ENCODE results near the gene L1CAM.

Gene L1CAM

DNA sequence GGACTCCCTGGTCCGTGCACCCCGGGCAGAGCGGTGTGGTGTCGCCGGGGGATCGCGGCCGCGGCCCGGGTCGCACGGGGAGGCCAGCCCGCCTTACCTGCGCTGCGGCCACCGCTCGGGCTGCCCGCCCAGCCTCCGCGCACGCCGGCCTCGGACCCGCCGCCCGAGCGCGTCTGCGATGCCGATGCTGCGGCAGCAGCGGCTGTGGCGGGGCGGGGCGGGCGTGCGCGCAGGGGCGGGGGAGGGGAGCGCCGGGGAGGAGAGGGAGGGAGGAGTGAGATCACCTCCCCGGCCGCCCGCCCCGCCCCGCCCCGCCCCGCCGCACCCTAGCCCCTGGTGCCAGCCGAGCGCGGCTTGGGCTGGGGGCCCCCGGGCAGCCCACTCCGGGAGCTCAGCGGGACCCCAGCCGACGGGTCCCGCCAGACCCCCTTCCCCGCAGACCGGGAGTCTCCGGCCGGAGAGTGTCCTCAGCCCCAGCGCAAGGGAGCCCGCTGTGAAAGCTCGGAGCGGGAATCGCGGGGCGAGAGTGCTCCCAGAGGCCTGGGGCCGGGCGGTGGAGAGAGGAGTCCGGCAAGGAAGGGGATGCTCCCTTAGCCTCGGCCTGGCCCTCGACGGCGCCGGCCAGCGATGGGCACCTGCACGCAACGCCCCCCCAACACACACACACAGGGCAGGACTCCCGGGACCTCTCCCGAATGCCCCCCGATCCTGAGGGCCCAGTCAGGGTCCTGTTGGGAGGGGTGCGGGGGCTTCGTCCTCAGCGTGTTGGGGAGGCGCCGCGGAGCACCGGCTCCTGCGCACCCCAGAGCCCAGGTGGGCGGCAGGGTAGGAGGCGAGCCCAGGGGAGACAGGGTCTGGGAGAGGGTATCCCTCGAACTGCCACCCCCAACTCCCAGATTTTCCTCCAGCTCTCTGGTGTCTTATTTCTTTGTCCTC is at the start of gene L1CAM:
Gene L1CAM (minus strand): TSS at position 206 of the 936 bp plus-strand sequence. CDS start 10,337 bp downstream, outside the sequence.
- Mint-ChIP-seq H3K27me3 (ENCODE audit: low read depth) (peaks cover 35% of the 10 kb centered on the region), H3K27ac (no peak within 1 kb of the TSS), H3K9me3 (no peaks in the 10 kb centered on the region), H3K36me3 (ENCODE audit: low read depth) (no peaks in the 10 kb centered on the region), H3K4me1 (ENCODE audit: low read depth) (peaks cover 1% of the 10 kb centered on the region), H3K4me3 (peak within 1 kb of the TSS; percentile 61)
- DNase-seq (ENCODE audit: low spot score): no peak

DNA sequence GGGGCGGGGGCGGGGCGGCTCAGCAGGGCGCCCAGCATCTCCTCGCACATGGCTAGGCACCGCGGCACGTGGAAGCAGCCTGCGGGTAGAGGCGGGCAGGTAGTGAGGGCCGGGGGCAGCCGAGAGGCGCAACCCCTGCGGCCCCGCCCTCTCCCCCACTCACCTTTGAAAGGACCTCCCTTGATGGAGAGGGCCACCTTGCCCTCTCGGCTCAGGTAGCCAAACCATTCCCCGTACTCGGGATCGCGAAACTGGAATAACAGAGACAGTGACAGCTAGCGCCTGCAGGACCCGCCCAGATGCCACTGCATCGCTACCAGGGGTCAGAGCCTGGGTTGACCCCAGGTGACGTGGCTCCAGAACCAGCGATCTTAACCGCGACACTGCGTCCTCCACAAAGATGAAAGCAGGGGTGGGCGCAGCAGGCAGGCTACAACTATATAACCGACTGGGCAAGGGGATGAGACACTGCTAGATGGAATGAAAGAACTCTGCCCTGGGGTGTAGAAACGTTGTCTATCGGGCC is 49.4 kb upstream of the L1CAM start:
- peaks cover 13% of the 10 kb centered on the region for H3K36me3 Mint-ChIP-seq (ENCODE audit: low read depth)
- H3K4me1 Mint-ChIP-seq (ENCODE audit: low read depth): peaks cover 7% of the 10 kb centered on the region
- H3K9me3 Mint-ChIP-seq: no peaks in the 10 kb centered on the region
- no peak for DNase-seq (ENCODE audit: low spot score)
- H3K4me3 Mint-ChIP-seq: peak overlapping the region; percentile 75
- peak overlapping the region; percentile 65 for H3K27ac Mint-ChIP-seq
- no peaks in the 10 kb centered on the region for H3K27me3 Mint-ChIP-seq (ENCODE audit: low read depth)

GRCh38 chrX:153934762-153935325 is 48.9 kb upstream of the L1CAM start, which contains the start of gene NAA10:
Gene NAA10, minus strand, starts transcription at chrX:153935037. Its CDS starts 133 bp downstream, at chrX:153934904.
- peaks cover 7% of the 10 kb centered on the region for H3K4me1 Mint-ChIP-seq (ENCODE audit: low read depth)
- peak within 1 kb of the TSS; percentile 65 for H3K27ac Mint-ChIP-seq
- DNase-seq (ENCODE audit: low spot score): peak; percentile 75
- no peaks in the 10 kb centered on the region for H3K27me3 Mint-ChIP-seq (ENCODE audit: low read depth)
- H3K36me3 Mint-ChIP-seq (ENCODE audit: low read depth): peaks cover 10% of the 10 kb centered on the region
- no peaks in the 10 kb centered on the region for H3K9me3 Mint-ChIP-seq
- peak within 1 kb of the TSS; percentile 86 for H3K4me3 Mint-ChIP-seq

DNA sequence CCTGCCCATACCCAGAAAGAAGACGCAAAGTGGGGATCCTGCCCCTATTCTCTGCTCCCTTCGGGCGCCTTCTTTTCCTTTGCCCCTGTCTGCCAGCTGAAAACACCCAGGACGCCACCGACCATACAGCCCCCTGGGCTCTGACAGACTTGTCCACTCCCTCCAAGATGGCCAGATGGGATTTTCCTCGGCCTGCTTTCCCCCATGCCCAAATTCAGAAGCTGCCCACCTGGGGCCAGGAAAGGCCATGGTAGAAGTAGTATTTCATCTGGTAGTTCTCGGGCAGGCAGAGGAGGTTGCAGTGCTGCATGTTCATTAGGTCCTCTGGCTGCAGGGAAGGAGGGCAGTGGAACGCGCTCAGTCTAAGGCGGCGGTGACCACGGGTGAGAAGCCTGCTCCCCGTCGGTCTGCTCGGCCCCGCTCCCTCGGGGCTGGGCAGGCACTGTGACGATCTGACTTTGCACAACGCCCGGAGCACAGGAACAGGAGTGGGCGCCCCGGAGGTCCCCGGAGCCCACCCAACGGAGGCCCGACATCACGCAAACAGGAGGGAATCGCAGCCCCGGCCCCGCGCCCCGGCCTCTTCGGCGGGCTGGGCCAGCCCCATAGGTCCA is 48.3 kb upstream of the L1CAM start:
- Mint-ChIP-seq H3K36me3 (ENCODE audit: low read depth) (peaks cover 10% of the 10 kb centered on the region), H3K27ac (peak overlapping the region; percentile 57), H3K4me1 (ENCODE audit: low read depth) (peaks cover 7% of the 10 kb centered on the region), H3K4me3 (peak overlapping the region; percentile 86), H3K9me3 (no peaks in the 10 kb centered on the region), H3K27me3 (ENCODE audit: low read depth) (no peaks in the 10 kb centered on the region)
- DNase-seq (ENCODE audit: low spot score): no peak

- Mint-ChIP-seq H3K36me3 (ENCODE audit: low read depth) (peaks cover 11% of the 10 kb centered on the region), H3K4me1 (ENCODE audit: low read depth) (peaks cover 11% of the 10 kb centered on the region), H3K4me3 (peak overlapping the region; percentile 86), H3K27ac (peak overlapping the region; percentile 57), H3K9me3 (no peaks in the 10 kb centered on the region), H3K27me3 (ENCODE audit: low read depth) (no peaks in the 10 kb centered on the region)
- DNase-seq (ENCODE audit: low spot score): no peak
These were observed 47.8 kb upstream of the L1CAM start for GRCh38 chrX:153933748-153934147.

DNA sequence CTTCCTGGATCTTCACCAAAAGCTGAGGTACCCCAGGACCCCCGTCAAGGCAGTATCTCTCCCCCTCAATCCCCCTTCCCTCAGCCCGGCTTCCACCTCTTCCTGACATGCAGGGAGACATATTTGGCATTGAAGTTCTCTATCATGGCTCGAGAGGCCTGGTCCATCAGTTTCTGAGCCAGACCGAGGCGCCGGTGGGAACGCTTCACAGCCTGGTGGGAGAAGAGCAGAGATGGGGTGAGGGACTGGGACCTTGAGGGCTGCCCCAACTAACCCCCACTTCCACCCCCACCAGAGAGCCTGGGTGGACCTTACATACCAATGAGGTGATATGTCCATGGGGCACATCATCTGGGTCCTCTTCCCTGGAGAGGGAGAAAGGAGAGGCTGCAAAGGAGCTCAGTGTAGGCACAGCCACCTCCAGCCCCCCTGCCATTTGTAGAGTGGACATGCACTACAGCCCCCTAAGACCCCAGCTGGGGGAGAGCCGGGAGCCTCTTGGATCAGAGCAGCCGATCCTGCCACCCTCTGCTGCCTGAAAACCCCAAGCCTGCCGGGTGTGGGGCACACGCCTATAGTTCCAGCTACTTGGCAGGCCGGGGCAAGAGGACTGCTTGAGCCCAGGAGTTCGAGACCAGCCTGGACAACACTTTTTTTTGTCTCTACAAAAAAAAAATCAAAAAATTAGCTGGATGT is 46.4 kb upstream of the L1CAM start:
- no peak for DNase-seq (ENCODE audit: low spot score)
- H3K27ac Mint-ChIP-seq: no peak overlapping the region
- peaks cover 12% of the 10 kb centered on the region for H3K36me3 Mint-ChIP-seq (ENCODE audit: low read depth)
- H3K9me3 Mint-ChIP-seq: no peaks in the 10 kb centered on the region
- H3K4me3 Mint-ChIP-seq: no peak overlapping the region
- H3K27me3 Mint-ChIP-seq (ENCODE audit: low read depth): no peaks in the 10 kb centered on the region
- peaks cover 13% of the 10 kb centered on the region for H3K4me1 Mint-ChIP-seq (ENCODE audit: low read depth)

DNA sequence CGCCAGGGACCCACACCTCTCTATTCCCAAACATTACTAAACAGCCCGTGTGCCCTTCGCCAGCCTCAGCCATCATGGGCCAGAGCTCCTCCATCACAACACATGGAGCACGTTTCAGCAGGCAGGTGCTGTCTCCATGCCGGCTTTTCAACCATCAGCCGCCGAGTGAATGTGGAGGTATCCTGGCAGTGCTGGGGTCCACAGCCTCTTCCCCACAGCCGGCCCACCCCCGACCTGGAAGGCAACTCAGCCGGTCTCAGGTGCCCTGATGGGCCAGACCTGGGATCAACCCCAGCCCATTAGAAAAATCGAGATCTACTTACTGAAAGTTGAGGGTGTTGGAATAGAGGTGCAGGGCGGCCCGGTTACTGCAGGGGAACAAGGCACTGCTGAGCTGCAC is 45.8 kb upstream of the L1CAM start:
- H3K27me3 Mint-ChIP-seq (ENCODE audit: low read depth): no peaks in the 10 kb centered on the region
- no peak overlapping the region for H3K4me3 Mint-ChIP-seq
- peaks cover 18% of the 10 kb centered on the region for H3K4me1 Mint-ChIP-seq (ENCODE audit: low read depth)
- peaks cover 12% of the 10 kb centered on the region for H3K36me3 Mint-ChIP-seq (ENCODE audit: low read depth)
- DNase-seq (ENCODE audit: low spot score): no peak
- no peak overlapping the region for H3K27ac Mint-ChIP-seq
- H3K9me3 Mint-ChIP-seq: no peaks in the 10 kb centered on the region

GRCh38 chrX:153931151-153931550 is 45.2 kb upstream of the L1CAM start:
- Mint-ChIP-seq H3K27me3 (ENCODE audit: low read depth) (no peaks in the 10 kb centered on the region), H3K27ac (no peak overlapping the region), H3K4me3 (no peak overlapping the region), H3K9me3 (no peaks in the 10 kb centered on the region), H3K36me3 (ENCODE audit: low read depth) (peaks cover 12% of the 10 kb centered on the region), H3K4me1 (ENCODE audit: low read depth) (peaks cover 17% of the 10 kb centered on the region)
- no peak for DNase-seq (ENCODE audit: low spot score)

DNA sequence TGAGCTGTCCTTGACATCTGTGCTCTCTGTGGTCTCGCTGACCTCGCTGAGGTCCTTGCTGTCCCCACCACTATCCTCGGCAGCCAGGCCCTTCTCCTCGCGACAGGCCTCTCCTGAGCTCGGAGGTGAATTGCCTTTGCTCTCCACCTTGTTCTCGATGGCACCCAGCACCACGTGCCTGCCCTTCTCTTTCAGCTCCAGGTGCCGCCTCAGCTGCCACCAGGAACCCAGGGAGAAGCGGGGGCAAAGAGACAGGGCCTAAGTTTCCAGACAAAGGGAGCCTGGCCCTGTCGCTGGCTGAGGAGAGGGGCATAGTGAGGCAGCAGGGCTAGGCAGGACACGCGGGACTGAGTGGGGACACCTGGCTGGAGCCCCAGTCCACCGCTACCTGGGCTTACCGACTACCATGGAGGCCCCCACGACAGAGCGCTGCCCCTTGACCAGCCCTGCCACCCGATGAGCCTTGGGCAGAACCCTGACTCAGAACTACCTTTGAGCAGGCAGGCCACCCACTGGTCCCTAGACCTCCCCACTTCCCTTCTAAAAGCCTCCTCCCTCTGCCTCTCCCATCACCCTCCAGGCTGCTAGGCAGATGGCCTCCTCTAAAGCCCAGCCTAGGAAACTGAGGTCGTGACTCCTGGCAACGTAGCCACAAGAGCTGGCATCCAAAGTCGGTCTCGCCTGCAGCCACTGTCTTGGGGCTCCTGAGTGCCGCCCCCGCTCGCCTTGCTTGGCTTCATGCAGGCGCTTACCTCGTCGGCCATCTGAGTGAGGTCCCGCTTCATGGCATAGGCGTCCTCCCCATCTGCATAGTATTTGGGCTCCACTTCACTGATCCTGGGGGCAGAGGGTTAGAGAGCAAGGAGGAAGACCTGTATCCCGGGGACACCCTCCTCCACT is 44.3 kb upstream of the L1CAM start:
- Mint-ChIP-seq H3K27me3 (ENCODE audit: low read depth) (no peaks in the 10 kb centered on the region), H3K9me3 (no peaks in the 10 kb centered on the region), H3K4me3 (peak overlapping the region; percentile 18), H3K4me1 (ENCODE audit: low read depth) (peaks cover 17% of the 10 kb centered on the region), H3K36me3 (ENCODE audit: low read depth) (peaks cover 16% of the 10 kb centered on the region), H3K27ac (peak overlapping the region; percentile 55)
- no peak for DNase-seq (ENCODE audit: low spot score)

DNA sequence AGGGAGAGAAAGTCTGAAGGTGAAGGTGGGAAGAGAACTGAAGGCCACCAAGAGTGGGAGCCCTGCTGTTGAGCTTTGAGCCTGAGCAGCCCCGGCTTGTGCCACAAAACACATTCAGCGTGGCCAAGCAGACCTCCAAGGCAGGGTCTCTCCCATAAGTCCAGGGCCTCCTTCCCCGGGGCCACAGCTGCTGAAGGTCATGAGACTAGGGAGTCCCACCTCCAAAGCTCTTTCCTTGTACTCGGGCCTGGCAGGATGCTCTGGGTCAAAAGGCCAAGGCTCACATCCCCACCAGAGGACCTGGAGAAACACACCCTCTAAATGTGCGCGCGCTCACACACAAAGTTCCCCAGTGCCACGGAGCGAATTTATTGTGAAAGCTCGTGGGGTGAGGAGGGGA is 43.6 kb upstream of the L1CAM start:
- peaks cover 21% of the 10 kb centered on the region for H3K36me3 Mint-ChIP-seq (ENCODE audit: low read depth)
- no peaks in the 10 kb centered on the region for H3K27me3 Mint-ChIP-seq (ENCODE audit: low read depth)
- H3K27ac Mint-ChIP-seq: no peak overlapping the region
- no peak for DNase-seq (ENCODE audit: low spot score)
- peak overlapping the region; percentile 69 for H3K4me3 Mint-ChIP-seq
- H3K4me1 Mint-ChIP-seq (ENCODE audit: low read depth): peaks cover 17% of the 10 kb centered on the region
- H3K9me3 Mint-ChIP-seq: no peaks in the 10 kb centered on the region

DNA sequence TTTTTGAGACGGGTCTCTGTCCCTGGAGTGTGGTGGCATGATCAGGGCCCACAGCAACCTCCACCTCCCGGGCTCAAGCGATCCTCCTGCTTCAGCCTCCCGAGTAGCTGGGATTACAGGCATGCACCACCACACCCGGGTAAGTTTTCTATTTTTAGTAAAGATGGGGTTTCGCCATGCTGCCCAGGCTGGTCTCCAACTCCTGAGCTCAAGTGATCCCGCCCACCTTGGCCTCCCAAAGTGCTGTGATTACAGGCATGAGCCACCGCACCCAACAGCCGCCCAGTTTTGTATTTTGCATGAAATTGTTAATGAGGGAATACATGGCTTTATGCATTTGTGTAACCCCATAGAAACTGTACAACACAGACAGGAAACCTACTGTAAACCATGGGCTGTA is 42.9 kb upstream of the L1CAM start:
- DNase-seq (ENCODE audit: low spot score): no peak
- H3K27me3 Mint-ChIP-seq (ENCODE audit: low read depth): no peaks in the 10 kb centered on the region
- H3K4me3 Mint-ChIP-seq: peak overlapping the region; percentile 69
- peak overlapping the region; percentile 77 for H3K27ac Mint-ChIP-seq
- no peaks in the 10 kb centered on the region for H3K9me3 Mint-ChIP-seq
- peaks cover 13% of the 10 kb centered on the region for H3K4me1 Mint-ChIP-seq (ENCODE audit: low read depth)
- H3K36me3 Mint-ChIP-seq (ENCODE audit: low read depth): peaks cover 28% of the 10 kb centered on the region

- DNase-seq (ENCODE audit: low spot score): peak; percentile 94
- H3K36me3 Mint-ChIP-seq (ENCODE audit: low read depth): peaks cover 35% of the 10 kb centered on the region
- peaks cover 16% of the 10 kb centered on the region for H3K4me1 Mint-ChIP-seq (ENCODE audit: low read depth)
- no peaks in the 10 kb centered on the region for H3K27me3 Mint-ChIP-seq (ENCODE audit: low read depth)
- H3K9me3 Mint-ChIP-seq: no peaks in the 10 kb centered on the region
- peak overlapping the region; percentile 90 for H3K4me3 Mint-ChIP-seq
- H3K27ac Mint-ChIP-seq: peak overlapping the region; percentile 97
These were observed 42.2 kb upstream of the L1CAM start for GRCh38 chrX:153927922-153928760.

Measured in T-helper 2 cell treated with Interferon-gamma antibody and Interleukin-4, amounts not matched to agents 5 μg/mL and 100 μg/mL, for 36 hours (primary cell).